H9 (cell line): ENCODE measurements around the gene BACH2. TPM values are rescaled to one million over a fixed set of nuclear protein-coding genes. Genes with fewer than 3 reads are reported as not detected.

ENCODE experiments used
- DNase-seq: peaks from one replicate; pipeline ENCODE4 v3.0.0-alpha.2; 2017
- H2AFZ ChIP-seq: one replicate; pipeline ENCODE4 v1.6.1; 2013; ENCODE audit warnings: mild to moderate bottlenecking, low read length, control low read depth, moderate library complexity
- H2AK5ac ChIP-seq: 2 replicates; pipeline ENCODE4 v1.6.1; 2013; ENCODE audit warnings: low read length, control low read depth, mixed read lengths; ENCODE audit not compliant: insufficient read length
- H2BK120ac ChIP-seq: one replicate; pipeline ENCODE4 v1.6.1; 2013; ENCODE audit warnings: low read depth, mild to moderate bottlenecking, low read length, control low read depth, inconsistent platforms; ENCODE audit not compliant: poor library complexity, severe bottlenecking
- H2BK12ac ChIP-seq: 2 replicates; pipeline ENCODE4 v1.6.1; 2013; ENCODE audit warnings: low read length, control low read depth, mixed read lengths, low read depth; ENCODE audit not compliant: insufficient read length
- H2BK15ac ChIP-seq: 2 replicates; pipeline ENCODE4 v1.6.1; 2013; ENCODE audit warnings: low read depth, low read length, control low read depth
- H2BK20ac ChIP-seq: one replicate; pipeline ENCODE4 v1.6.1; 2013; ENCODE audit warnings: low read depth, mild to moderate bottlenecking, low read length, control low read depth, inconsistent platforms; ENCODE audit not compliant: poor library complexity, severe bottlenecking
- H2BK5ac ChIP-seq: 2 replicates; pipeline ENCODE4 v1.6.1; 2013; ENCODE audit warnings: low read length, control low read depth, mixed read lengths; ENCODE audit not compliant: insufficient read length
- H3K14ac ChIP-seq: 2 replicates; pipeline ENCODE4 v1.6.1; 2013; ENCODE audit warnings: low read length, control low read depth; ENCODE audit not compliant: insufficient read depth
- H3K18ac ChIP-seq: 2 replicates; pipeline ENCODE4 v1.6.1; 2013; ENCODE audit warnings: low read depth, mild to moderate bottlenecking, mixed read lengths, low read length, control low read depth; ENCODE audit not compliant: insufficient read length
- H3K23ac ChIP-seq: 2 replicates; pipeline ENCODE4 v1.6.1; 2013; ENCODE audit warnings: low read length, control low read depth, mixed read lengths, low read depth; ENCODE audit not compliant: insufficient read length
- H3K23me2 ChIP-seq: 2 replicates; pipeline ENCODE4 v1.6.1; 2013; ENCODE audit warnings: low read depth, mild to moderate bottlenecking, mixed read lengths, low read length, control low read depth; ENCODE audit not compliant: insufficient read length, poor library complexity, severe bottlenecking
- H3K27ac ChIP-seq: 2 replicates; pipeline ENCODE4 v1.5.1; 2013; ENCODE audit warnings: low read length, control low read depth, mixed read lengths, low read depth; ENCODE audit not compliant: insufficient read length
- H3K27me3 ChIP-seq: 2 replicates; pipeline ENCODE4 v1.6.1; 2013; ENCODE audit warnings: low read length, control low read depth, inconsistent platforms; ENCODE audit not compliant: insufficient read depth
- H3K4ac ChIP-seq: 2 replicates; pipeline ENCODE4 v1.6.1; 2013; ENCODE audit warnings: low read depth, mild to moderate bottlenecking, control low read depth, inconsistent platforms, low read length, moderate library complexity
- H3K4me1 ChIP-seq: 2 replicates; pipeline ENCODE4 v1.6.1; 2013; ENCODE audit warnings: low read length, control low read depth, inconsistent platforms; ENCODE audit not compliant: insufficient read depth
- H3K4me2 ChIP-seq: 2 replicates; pipeline ENCODE4 v1.6.1; 2013; ENCODE audit warnings: low read length, control low read depth, mixed read lengths; ENCODE audit not compliant: insufficient read length, insufficient read depth
- H3K56ac ChIP-seq: 2 replicates; pipeline ENCODE4 v1.6.1; 2013; ENCODE audit warnings: low read depth, mild to moderate bottlenecking, mixed read lengths, low read length, control low read depth; ENCODE audit not compliant: insufficient read length
- H3K79me1 ChIP-seq: 2 replicates; pipeline ENCODE4 v1.6.1; 2013; ENCODE audit warnings: low read depth, mild to moderate bottlenecking, moderate library complexity, low read length, control low read depth, inconsistent platforms; ENCODE audit not compliant: insufficient read depth, poor library complexity, severe bottlenecking
- H3K79me2 ChIP-seq: 2 replicates; pipeline ENCODE4 v1.6.1; 2013; ENCODE audit warnings: low read length, control low read depth, inconsistent platforms; ENCODE audit not compliant: insufficient read depth
- H3K9ac ChIP-seq: 2 replicates; pipeline ENCODE4 v1.6.1; 2013; ENCODE audit warnings: low read length, control low read depth, mixed read lengths; ENCODE audit not compliant: insufficient read length; ENCODE audit errors: extremely low read depth
- H3K9me3 ChIP-seq: one replicate; pipeline ENCODE4 v1.6.1; 2013; ENCODE audit warnings: low read depth, low read length, inconsistent platforms; ENCODE audit not compliant: control insufficient read depth
- H3T11ph ChIP-seq: one replicate; pipeline ENCODE4 v1.6.1; 2013; ENCODE audit warnings: mild to moderate bottlenecking, low read length, control low read depth, inconsistent platforms
- H4K20me1 ChIP-seq: one replicate; pipeline ENCODE4 v1.6.1; 2013; ENCODE audit not compliant: control insufficient read depth, insufficient read length, insufficient read depth
- H4K5ac ChIP-seq: 2 replicates; pipeline ENCODE4 v1.6.1; 2013; ENCODE audit warnings: low read depth, mild to moderate bottlenecking, mixed read lengths, low read length, control low read depth; ENCODE audit not compliant: insufficient read length
- H4K8ac ChIP-seq: replicated peaks from 2 replicates; pipeline ENCODE4 v1.6.1; 2013; ENCODE audit warnings: low read length, control low read depth, mixed read lengths, low read depth; ENCODE audit not compliant: insufficient read length
- H4K91ac ChIP-seq: 2 replicates; pipeline ENCODE4 v1.6.1; 2013; ENCODE audit warnings: low read depth, mild to moderate bottlenecking, moderate library complexity, mixed read lengths, low read length, control low read depth; ENCODE audit not compliant: insufficient read length
- H3K27ac Mint-ChIP-seq, 3 experiments: 2 replicates in 2 of 3; 3 replicates in 1 of 3; pipeline ENCODE4 v1.8.0; 2020 to 2021; ENCODE audit warnings: mixed read lengths in 3 of 3, mild to moderate bottlenecking in 1 of 3, moderate library complexity in 1 of 3
- H3K27me3 Mint-ChIP-seq: 2 replicates; pipeline ENCODE4 v1.8.0; 2021; ENCODE audit warnings: low read depth, mild to moderate bottlenecking, moderate library complexity, mixed read lengths
- H3K36me3 Mint-ChIP-seq, 3 experiments: 2 replicates in 2 of 3; 3 replicates in 1 of 3; pipeline ENCODE4 v1.8.0; 2020 to 2021; ENCODE audit warnings: low read depth in 3 of 3, mixed read lengths in 3 of 3; ENCODE audit not compliant: insufficient read depth in 1 of 3
- H3K4me1 Mint-ChIP-seq, 2 experiments: 2 replicates each; pipeline ENCODE4 v1.8.0; 2020; ENCODE audit warnings: mixed read lengths in 2 of 2
- H3K4me3 Mint-ChIP-seq, 2 experiments: 2 replicates in 1 of 2; 3 replicates in 1 of 2; pipeline ENCODE4 v1.8.0; 2020 to 2021; ENCODE audit warnings: mild to moderate bottlenecking in 2 of 2, mixed read lengths in 2 of 2, moderate library complexity in 1 of 2
- H3K9me3 Mint-ChIP-seq, 2 experiments: 2 replicates in 1 of 2; 3 replicates in 1 of 2; pipeline ENCODE4 v1.8.0; 2020; ENCODE audit warnings: mild to moderate bottlenecking in 2 of 2, mixed read lengths in 2 of 2, moderate library complexity in 1 of 2
- WGBS: extraction: QIAGEN DNeasy Blood & Tissue Kit; methylation state at CpG from one replicate; pipeline ENCODE4 v1.1.7; 2013; ENCODE audit warnings: missing lambda C conversion rate, low lambda C conversion rate, mixed read lengths; ENCODE audit not compliant: insufficient read length; ENCODE audit errors: extremely low coverage; 5-methylcytosine and 5-hydroxymethylcytosine counted together
- total RNA-seq: library from RNA; stranded (reverse); gene quantifications from 2 replicates; pipeline ENCODE4 v1.2.1, GENCODE V29; 2021
- TF ChIP-seq, protein P1 (sequence below): fragments of 200-600 bp; sonication (generic); conservative IDR thresholded peaks from 3 replicates; pipeline ENCODE4 v1.8.0; 2021; ENCODE audit warnings: antibody characterized with exemption, mild to moderate bottlenecking

BACH2 gene
- total RNA-seq, 1 experiment from 2014 or later: 2.0 TPM

DNA sequence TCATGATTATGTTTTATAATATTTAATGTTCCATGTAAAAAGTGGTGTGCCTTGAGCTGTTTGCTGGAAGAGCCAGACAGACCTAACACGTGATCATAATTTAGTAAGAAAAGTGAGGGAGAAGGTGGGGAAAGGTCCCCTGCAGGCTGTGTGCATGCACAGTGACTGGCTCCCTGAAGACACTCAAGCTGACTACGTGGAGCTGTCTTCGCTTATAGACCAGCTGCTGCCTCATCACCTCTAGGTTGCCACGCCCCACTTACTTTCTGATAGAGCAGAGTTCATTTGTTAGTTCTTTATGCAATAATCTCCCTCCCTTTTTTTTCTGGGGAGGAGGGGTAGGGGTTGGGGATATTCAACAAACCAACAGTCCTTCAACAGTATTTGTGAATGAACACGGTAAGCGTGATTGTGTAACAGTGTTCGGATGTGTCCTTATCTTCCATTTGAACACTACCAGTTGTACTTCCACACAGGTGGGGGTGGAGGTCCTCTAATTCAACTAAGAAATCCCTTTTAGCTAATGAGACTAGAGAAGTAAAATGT is 157.3 kb downstream of the BACH2 start:
- Histone ChIP-seq H3K56ac (no peak overlapping the region), H2AFZ (no peak overlapping the region), H2BK12ac (no peak overlapping the region), H3K27me3 (no peaks in the 10 kb centered on the region), H2BK120ac (no peak overlapping the region), H2BK5ac (no peak overlapping the region), H3K23ac (no peak overlapping the region), H2AK5ac (no peak overlapping the region), H4K20me1 (no peaks in the 10 kb centered on the region), H3K18ac (no peak overlapping the region), H4K8ac (no peak overlapping the region), H3K23me2 (no peaks in the 10 kb centered on the region), H3K14ac (no peak overlapping the region), H4K5ac (no peak overlapping the region), H3K27ac (no peak overlapping the region), H3K79me1 (no peaks in the 10 kb centered on the region), H3K4me1 (no peaks in the 10 kb centered on the region; the same call in 1 of the 2 replicates), H3K4ac (no peak overlapping the region), H3K9me3 (no peaks in the 10 kb centered on the region), H2BK20ac (no peak overlapping the region), H3K9ac (no peak overlapping the region), H2BK15ac (no peak overlapping the region), H3T11ph (no peak overlapping the region), H4K91ac (no peak overlapping the region), H3K79me2 (no peaks in the 10 kb centered on the region), H3K4me2 (no peak overlapping the region)
- DNase-seq: no peak
- H3K27me3 Mint-ChIP-seq: no peaks in the 10 kb centered on the region; the same call in 1 of the 2 replicates
- TF ChIP-seq, protein P1, sequence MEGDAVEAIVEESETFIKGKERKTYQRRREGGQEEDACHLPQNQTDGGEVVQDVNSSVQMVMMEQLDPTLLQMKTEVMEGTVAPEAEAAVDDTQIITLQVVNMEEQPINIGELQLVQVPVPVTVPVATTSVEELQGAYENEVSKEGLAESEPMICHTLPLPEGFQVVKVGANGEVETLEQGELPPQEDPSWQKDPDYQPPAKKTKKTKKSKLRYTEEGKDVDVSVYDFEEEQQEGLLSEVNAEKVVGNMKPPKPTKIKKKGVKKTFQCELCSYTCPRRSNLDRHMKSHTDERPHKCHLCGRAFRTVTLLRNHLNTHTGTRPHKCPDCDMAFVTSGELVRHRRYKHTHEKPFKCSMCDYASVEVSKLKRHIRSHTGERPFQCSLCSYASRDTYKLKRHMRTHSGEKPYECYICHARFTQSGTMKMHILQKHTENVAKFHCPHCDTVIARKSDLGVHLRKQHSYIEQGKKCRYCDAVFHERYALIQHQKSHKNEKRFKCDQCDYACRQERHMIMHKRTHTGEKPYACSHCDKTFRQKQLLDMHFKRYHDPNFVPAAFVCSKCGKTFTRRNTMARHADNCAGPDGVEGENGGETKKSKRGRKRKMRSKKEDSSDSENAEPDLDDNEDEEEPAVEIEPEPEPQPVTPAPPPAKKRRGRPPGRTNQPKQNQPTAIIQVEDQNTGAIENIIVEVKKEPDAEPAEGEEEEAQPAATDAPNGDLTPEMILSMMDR: no peak
- no peaks in the 10 kb centered on the region for H3K9me3 Mint-ChIP-seq
- H3K27ac Mint-ChIP-seq: 0 out of 7 replicates have a peak overlapping the region, but pooled peaks of 1 of the 3 experiments have one; percentile 24
- H3K4me3 Mint-ChIP-seq: no peak overlapping the region
- no peaks in the 10 kb centered on the region for H3K36me3 Mint-ChIP-seq
- WGBS: no CpG with 5 or more reads among the region's 7 CpGs
- no peaks in the 10 kb centered on the region for H3K4me1 Mint-ChIP-seq
